ENCODE measurements around the gene PPP4R2. TPM values are rescaled to one million over a fixed set of nuclear protein-coding genes. Genes with fewer than 3 reads are reported as not detected.

Gene PPP4R2
- total RNA-seq, 1 experiment from 2014 or later = 93.8 TPM

GRCh38 chr3:73096169-73096568, 99.6 kb downstream of the PPP4R2 start:
- in situ Hi-C loops (cut with HindIII; ENCODE audit: low sequenced_read_pairs) = no loop called here
- no peak for DNase-seq (ENCODE audit: low spot score)

DNA sequence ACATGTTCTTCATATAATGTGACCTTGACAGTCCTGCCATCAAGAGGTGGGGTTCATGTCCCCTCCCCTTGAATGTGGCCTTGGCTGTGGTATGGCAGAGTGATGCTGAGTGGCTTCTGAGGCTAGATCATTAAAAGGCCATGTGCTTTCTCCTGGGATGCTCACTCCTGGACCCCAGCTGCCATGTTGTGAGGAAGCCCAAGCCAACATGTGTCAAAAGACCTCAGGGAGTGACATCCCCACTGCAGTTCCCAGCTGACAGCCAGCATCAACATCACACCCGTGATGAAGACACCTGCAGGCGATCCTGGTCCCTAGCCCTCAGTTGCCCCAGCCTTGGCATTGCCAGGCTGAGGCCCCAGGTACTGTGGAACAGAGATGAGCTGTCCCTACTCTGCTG, 101.4 kb downstream of the PPP4R2 start:
- in situ Hi-C loops (cut with HindIII; ENCODE audit: low sequenced_read_pairs) = no loop called here
- DNase-seq (ENCODE audit: low spot score) = no peak

- no peak for DNase-seq (ENCODE audit: low spot score)
- in situ Hi-C loops (cut with HindIII; ENCODE audit: low sequenced_read_pairs) = no loop called here
These were observed 102.3 kb downstream of the PPP4R2 start for GRCh38 chr3:73098873-73099272.

- in situ Hi-C loops (cut with HindIII; ENCODE audit: low sequenced_read_pairs) = no loop called here
These were observed 104.3 kb downstream of the PPP4R2 start for GRCh38 chr3:73100741-73101559.

GRCh38 chr3:73101881-73102280, 105.3 kb downstream of the PPP4R2 start:
- in situ Hi-C loops (cut with HindIII; ENCODE audit: low sequenced_read_pairs) = no loop called here
- no peak for DNase-seq (ENCODE audit: low spot score)

More at GRCh38 chr3:73100741-73101559, 104.3 kb downstream of the PPP4R2 start:
- peak; percentile 83 for DNase-seq (ENCODE audit: low spot score)

DNA sequence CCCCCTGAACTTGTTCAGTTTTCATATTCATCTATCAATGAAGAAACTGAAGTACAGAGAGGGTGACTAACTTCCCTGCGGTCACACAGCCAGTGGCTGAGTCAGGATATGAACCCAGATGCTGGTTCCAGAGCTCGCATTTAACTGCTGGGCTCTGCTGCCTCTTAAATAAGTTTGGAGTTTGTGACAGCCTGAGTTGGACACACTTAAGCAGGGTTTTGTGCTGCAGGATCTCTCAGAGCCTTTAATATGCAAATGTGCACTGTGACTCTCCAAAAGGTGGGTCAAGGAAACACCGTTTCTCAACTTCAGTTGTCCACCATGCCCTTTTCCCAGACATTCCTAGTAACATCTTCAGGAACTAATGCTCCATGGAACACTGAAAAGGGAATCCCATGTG, 110.6 kb downstream of the PPP4R2 start:
- in situ Hi-C loops (cut with HindIII; ENCODE audit: low sequenced_read_pairs) = no loop called here
- DNase-seq (ENCODE audit: low spot score) = no peak

- DNase-seq (ENCODE audit: low spot score) = no peak
- in situ Hi-C loops (cut with HindIII; ENCODE audit: low sequenced_read_pairs) = no loop called here
These were observed 111.1 kb downstream of the PPP4R2 start for GRCh38 chr3:73107676-73108187.

DNA sequence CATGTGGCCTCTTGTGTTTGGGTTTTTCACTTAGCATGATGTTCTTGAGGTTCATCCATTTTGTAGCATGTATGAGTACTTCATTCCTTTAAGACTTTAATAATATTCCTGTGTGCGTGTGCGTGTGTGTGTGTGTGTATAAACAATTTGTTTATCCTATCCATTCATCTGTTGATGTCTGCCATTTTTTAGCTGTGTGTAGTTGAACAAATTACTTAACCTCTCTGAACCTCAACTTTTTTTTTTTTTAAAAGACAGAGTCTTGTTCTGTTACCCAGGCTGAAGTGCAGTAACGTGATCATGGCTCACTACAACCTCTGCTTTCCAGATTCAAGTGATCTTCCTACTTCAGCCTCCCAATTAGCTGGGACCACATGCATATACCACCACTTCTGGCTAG, 112.1 kb downstream of the PPP4R2 start:
- DNase-seq (ENCODE audit: low spot score) = no peak
- in situ Hi-C loops (cut with HindIII; ENCODE audit: low sequenced_read_pairs) = no loop called here

DNA sequence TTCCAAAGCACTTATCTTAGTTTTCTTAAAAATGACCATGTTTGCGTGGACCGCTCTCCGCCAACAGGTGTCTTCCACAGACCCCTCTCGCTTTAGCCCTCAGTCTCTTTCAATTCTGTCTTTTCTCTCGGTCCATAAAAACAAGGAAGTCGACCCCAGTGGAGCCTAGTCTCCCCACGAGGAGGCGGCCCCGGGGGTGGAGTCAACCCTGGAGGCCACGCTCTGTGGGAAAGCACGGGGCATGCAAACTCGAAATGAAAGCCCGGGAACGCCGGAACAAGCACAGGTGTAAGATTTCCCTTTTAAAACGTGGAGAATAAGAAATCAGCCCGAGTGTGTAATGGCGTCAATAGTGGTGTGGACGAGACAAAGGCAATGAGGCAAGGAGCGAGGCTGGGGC, 113.9 kb downstream of the PPP4R2 start:
- in situ Hi-C loops (cut with HindIII; ENCODE audit: low sequenced_read_pairs) = no loop called here
- DNase-seq (ENCODE audit: low spot score) = no peak

GRCh38 chr3:73114711-73115110, 118.1 kb downstream of the PPP4R2 start:
- in situ Hi-C loops (cut with HindIII; ENCODE audit: low sequenced_read_pairs) = no loop called here
- no peak for DNase-seq (ENCODE audit: low spot score)

GRCh38 chr3:73115806-73116205, 119.2 kb downstream of the PPP4R2 start:
- in situ Hi-C loops (cut with HindIII; ENCODE audit: low sequenced_read_pairs) = no loop called here
- DNase-seq (ENCODE audit: low spot score) = no peak

Other genes starting within 250 kb of the PPP4R2 start
- gene SHQ1, start 148.4 kb upstream of the PPP4R2 start, total RNA-seq (2014; rRNA removed; shearing (Covaris generic)) = 28.9 and 32.0 TPM in 2 replicates
- gene GXYLT2, start 108.8 kb upstream of the PPP4R2 start, total RNA-seq (2014; rRNA removed; shearing (Covaris generic)) = 10.3 and 13.9 TPM in 2 replicates
- 1.5 and 4.9 TPM in 2 replicates for gene EBLN2, start 64.8 kb downstream of the PPP4R2 start, total RNA-seq (2014; rRNA removed; shearing (Covaris generic))